Large intestine (tissue), 3 donors: ENCODE data around the gene WDR13. TPM values are rescaled to one million over a fixed set of nuclear protein-coding genes. Genes with fewer than 3 reads are reported as not detected.
A peak's percentile ranks its signal among the peaks of the same experiment; 100 is the strongest.

Source experiments
- DNase-seq, 2 donors: peaks; one replicate each; pipeline versions ENCODE4 v3.0.0 to v3.0.0-alpha.2; 2013
- H3K27ac ChIP-seq: one replicate; pipeline ENCODE4 v1.5.1; 2013; ENCODE audit warnings: low read length
- H3K27me3 ChIP-seq: 2 replicates; pipeline ENCODE4 v1.6.1; 2013; ENCODE audit warnings: low read length; ENCODE audit not compliant: control insufficient read depth, insufficient read depth
- H3K36me3 ChIP-seq: 2 replicates; pipeline ENCODE4 v1.6.1; 2013; ENCODE audit warnings: low read length; ENCODE audit not compliant: control insufficient read depth, insufficient read depth
- H3K4me1 ChIP-seq: one replicate; pipeline ENCODE4 v1.6.1; 2013; ENCODE audit warnings: low read length; ENCODE audit not compliant: control insufficient read depth, insufficient read depth
- H3K4me3 ChIP-seq: one replicate; pipeline ENCODE4 v1.5.1; 2013; ENCODE audit warnings: low read length
- H3K9me3 ChIP-seq: one replicate; pipeline ENCODE4 v1.6.1; 2013; ENCODE audit warnings: mild to moderate bottlenecking, low read depth, low read length, moderate library complexity; ENCODE audit not compliant: control insufficient read depth
- whole genome bisulfite sequencing: methylation state at CpG from one replicate; pipeline ENCODE4 v1.1.5; 2013; ENCODE audit warnings: low lambda C conversion rate; ENCODE audit not compliant: insufficient coverage; 5-methylcytosine and 5-hydroxymethylcytosine counted together
- polyA plus RNA-seq: library from polyadenylated mRNA; unstranded; fragments of 120-200 nt; gene quantifications from one replicate; pipeline ENCODE4 v1.2.1, GENCODE V29; 2013

The WDR13 gene
- polyA plus RNA-seq, 1 donor, result 107 TPM

DNA sequence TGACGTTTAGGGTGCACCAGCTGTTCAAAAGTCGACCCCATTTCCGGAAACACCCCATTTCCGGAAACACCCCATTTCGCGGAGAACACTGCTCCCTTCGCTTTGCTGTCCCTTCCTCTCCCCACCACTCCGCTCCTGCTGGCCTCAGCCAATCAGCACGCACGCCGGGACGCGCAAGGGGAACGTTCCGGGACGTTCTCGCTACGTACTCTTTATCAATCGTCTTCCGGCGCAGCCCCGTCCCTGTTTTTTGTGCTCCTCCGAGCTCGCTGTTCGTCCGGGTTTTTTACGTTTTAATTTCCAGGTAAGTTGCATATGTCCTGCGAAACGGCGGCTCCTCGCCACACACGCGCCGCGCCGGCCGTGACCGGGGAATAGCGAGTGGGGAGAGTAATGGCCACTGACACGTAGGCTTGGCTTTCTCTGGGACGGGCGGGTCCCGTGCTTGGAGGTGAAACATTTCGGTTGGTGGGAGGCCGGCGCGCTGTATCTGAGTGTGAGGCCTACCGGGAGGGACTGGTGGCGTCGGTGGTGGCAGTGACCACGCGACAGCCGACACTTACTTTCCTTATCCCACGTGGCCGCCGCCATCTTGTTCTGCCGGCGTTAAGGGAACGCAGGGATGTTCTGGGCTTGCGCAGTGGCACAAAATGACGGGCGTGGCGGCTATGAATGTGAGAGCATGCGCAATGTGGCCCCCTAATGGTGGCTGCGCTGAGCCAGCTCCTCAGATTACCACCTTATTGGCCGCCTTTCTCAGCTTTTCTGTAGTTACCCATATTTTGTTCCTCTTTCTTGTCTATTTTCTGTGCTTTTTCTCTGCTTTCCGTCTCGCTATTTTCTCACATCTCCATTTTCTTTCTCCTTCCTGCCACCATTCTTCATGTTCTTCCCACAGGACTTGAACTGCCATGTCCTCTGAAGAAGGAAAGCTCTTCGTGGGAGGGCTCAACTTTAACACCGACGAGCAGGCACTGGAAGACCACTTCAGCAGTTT, 22.7 kb upstream of the WDR13 start, which contains the start of gene RBM3:
RBM3 (plus strand) TSS at position 215 of the 997 bp plus-strand sequence; CDS start at position 912, 697 bp downstream.
- Histone ChIP-seq H3K27ac (peak within 1 kb of the TSS; percentile 99), H3K9me3 (no peaks in the 10 kb centered on the region), H3K27me3 (no peaks in the 10 kb centered on the region), H3K4me3 (peak within 1 kb of the TSS; percentile 92), H3K36me3 (peaks cover 26% of the 10 kb centered on the region), H3K4me1 (peaks cover 13% of the 10 kb centered on the region)
- DNase-seq, result peak; percentile 93 to 94
- no CpG with 5 or more reads among the region's 71 CpGs for WGBS

DNA sequence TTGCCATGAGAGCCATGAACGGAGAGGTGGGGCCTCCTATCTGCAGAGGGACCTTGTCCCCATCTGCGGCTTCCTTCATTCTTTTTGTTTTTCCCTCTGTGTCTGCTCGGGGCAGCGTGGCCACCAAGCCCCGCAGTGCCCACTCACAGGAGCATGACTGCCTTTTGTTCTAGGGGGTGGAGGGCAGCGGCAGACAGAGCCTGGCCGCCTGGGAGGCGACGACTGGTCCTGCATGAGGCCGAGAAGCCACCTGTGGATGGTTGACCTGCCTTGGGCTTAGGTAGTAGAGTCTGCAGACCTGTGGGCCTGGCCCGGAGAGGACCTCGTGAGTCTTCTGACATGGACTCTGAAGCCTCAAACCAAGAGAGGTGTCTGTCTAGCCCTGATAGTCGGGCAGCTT, 21.6 kb upstream of the WDR13 start:
- Histone ChIP-seq H3K36me3 (peaks cover 26% of the 10 kb centered on the region), H3K4me1 (peaks cover 13% of the 10 kb centered on the region)

DNA sequence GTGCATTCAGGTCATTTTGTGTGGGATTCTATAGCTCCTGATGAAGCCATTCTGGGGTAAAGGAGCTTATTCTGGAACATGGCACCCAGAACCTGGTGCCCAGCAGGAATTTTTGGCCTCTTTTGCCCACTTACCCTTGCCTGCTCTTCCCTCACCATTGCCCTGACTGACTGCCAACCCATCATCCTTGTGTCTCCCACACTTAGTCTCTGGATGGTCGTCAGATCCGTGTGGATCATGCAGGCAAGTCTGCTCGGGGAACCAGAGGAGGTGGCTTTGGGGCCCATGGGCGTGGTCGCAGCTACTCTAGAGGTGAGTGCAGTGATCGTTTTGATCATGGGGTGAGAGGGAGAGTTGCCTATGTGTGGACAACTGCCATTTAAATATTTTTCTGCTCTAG, 21.2 kb upstream of the WDR13 start:
- H3K36me3 ChIP-seq, result peaks cover 26% of the 10 kb centered on the region
- no peak overlapping the region for H3K27ac ChIP-seq
- DNase-seq, result no peak
- H3K9me3 ChIP-seq, result no peaks in the 10 kb centered on the region
- H3K4me1 ChIP-seq, result peaks cover 13% of the 10 kb centered on the region
- H3K27me3 ChIP-seq, result no peaks in the 10 kb centered on the region
- WGBS, result no CpG with 5 or more reads among the region's 6 CpGs
- peak overlapping the region; percentile 92 for H3K4me3 ChIP-seq

More for the DNA sequence above, 21.6 kb upstream of the WDR13 start:
- peak overlapping the region; percentile 92 for H3K4me3 ChIP-seq
- H3K9me3 ChIP-seq, result no peaks in the 10 kb centered on the region
- H3K27me3 ChIP-seq, result no peaks in the 10 kb centered on the region
- WGBS, result no CpG with 5 or more reads among the region's 13 CpGs
- H3K27ac ChIP-seq, result peak overlapping the region; percentile 99
- no peak for DNase-seq

DNA sequence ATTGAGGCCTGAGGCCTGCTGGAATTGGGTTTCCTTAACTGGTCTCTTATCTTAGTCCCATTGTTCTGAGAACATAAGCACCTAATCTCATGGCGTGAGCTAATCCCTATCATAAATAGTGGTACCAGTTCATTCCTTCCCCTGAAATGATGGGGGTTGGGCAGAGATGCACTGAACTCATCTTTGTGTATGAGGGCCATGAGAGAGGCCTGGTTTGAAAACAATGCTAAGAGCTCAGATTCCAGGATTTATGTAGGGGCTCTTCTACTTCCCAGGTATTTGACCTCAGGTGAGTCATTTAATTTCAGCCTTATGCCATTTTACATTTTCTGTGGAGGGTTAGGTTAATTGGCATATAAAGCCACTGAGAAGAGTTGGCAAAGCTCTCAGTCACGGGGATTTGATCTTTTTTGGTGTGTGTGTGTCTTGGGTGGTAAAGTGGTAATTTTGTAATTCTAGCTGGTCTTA, 18.6 kb upstream of the WDR13 start:
- H3K36me3 ChIP-seq, result peaks cover 26% of the 10 kb centered on the region
- WGBS, result no CpG with 5 or more reads among the region's 2 CpGs
- DNase-seq, result no peak
- no peak overlapping the region for H3K27ac ChIP-seq
- no peak overlapping the region for H3K4me3 ChIP-seq
- no peaks in the 10 kb centered on the region for H3K9me3 ChIP-seq
- no peaks in the 10 kb centered on the region for H3K27me3 ChIP-seq
- H3K4me1 ChIP-seq, result peaks cover 13% of the 10 kb centered on the region

DNA sequence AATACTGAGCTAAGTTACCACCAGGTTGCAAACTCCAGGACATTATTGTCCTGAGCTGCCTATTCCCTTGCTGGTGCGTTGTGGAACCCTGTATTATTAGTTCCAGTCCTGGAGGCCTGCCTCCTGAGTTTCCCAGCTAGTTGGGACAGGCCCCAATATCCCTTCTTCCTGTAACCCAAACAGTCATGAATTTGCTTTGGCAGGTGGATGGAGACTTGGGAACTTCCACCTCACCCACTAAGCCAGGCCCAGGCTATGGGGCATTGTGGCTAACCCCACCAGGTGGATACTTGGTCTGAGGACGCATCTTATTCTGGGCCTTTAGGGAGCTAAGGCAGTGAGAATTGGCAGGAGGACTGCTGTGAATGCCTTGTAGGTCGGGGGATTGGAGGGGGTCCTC, 18.0 kb upstream of the WDR13 start:
- H3K27me3 ChIP-seq, result no peaks in the 10 kb centered on the region
- H3K27ac ChIP-seq, result no peak overlapping the region
- no peak for DNase-seq
- peaks cover 13% of the 10 kb centered on the region for H3K4me1 ChIP-seq
- no peak overlapping the region for H3K4me3 ChIP-seq
- peaks cover 26% of the 10 kb centered on the region for H3K36me3 ChIP-seq
- H3K9me3 ChIP-seq, result no peaks in the 10 kb centered on the region
- no CpG with 5 or more reads among the region's 3 CpGs for WGBS

DNA sequence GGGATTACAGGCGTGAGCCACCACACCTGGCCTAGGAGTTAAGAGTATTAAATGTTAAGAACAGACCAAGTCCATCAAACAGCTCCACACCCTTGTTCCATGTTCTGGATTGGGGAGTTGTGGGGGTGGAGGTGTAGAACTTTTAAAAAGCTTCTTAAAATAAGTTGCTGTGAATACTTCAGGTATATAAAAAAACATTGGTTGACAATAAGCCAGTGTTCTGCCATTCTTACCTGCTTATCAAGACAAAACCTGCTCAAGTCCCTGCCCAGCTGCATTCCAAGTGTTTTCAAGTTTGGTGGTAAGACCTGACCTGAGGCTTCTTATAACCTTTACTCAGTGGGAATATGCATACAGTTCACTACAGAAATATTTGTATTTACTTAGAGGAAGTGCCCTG, 16.6 kb upstream of the WDR13 start:
- Histone ChIP-seq H3K9me3 (no peaks in the 10 kb centered on the region), H3K4me1 (peaks cover 9% of the 10 kb centered on the region), H3K27ac (no peak overlapping the region), H3K4me3 (no peak overlapping the region), H3K36me3 (peaks cover 19% of the 10 kb centered on the region), H3K27me3 (no peaks in the 10 kb centered on the region)
- no CpG with 5 or more reads among the region's 1 CpG for WGBS
- DNase-seq, result no peak

DNA sequence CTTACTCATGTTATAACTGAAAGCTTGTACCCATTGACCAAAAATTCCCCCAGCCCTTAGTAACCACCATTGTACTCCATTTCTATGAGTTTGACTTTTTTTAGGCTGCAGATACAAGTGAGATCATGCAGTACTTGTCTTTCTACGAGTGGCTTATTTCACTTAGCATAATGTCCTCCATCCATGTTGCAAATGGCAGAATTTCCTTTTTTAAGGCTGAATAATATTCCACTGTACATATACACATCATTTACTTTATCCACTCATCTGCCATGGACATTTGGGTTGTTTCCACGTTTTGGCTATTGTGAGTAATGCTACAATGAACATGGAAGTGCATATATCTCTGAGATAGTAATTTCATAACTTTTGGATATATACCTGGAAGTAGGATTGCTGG, 12.6 kb upstream of the WDR13 start:
- Histone ChIP-seq H3K9me3 (no peaks in the 10 kb centered on the region), H3K27me3 (no peaks in the 10 kb centered on the region), H3K4me3 (no peak overlapping the region), H3K4me1 (no peaks in the 10 kb centered on the region), H3K27ac (no peak overlapping the region), H3K36me3 (no peaks in the 10 kb centered on the region)
- WGBS, result no CpG with 5 or more reads among the region's 2 CpGs
- no peak for DNase-seq

DNA sequence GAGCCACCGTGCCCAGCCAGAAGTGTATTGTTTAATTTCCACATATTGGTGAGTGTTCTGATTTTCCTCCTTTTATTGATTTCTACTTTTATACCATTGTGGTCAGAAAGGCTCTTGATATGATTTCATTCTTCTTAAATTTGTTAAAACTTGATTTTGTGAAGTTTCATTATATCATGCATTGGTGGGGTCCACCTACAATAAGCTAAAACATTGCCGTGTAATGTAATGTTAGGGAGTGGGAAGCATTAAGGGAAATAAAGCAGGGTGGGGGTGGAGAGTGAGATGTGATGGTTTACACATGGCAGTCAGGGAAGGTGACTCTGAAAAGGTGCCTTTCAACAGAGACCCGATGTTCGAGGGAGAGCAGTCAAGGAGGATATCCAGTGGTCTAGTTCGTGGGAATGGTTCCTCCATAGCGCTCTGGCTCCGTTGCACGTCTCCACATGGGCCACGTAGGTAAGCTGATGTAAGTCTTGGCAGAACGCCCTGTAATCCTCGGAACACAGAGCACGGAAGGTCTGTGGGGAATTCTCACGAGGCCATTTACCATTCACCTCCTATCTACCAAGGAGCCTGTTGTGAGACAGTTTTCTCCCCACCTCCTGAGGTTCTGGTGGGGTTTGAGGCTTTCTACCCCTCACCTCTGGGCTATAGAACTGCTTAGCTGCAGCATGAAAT, 7.7 kb upstream of the WDR13 start:
- no peaks in the 10 kb centered on the region for H3K36me3 ChIP-seq
- DNase-seq, result no peak
- H3K4me3 ChIP-seq, result no peak overlapping the region
- no peak overlapping the region for H3K27ac ChIP-seq
- H3K4me1 ChIP-seq, result no peaks in the 10 kb centered on the region
- H3K9me3 ChIP-seq, result no peaks in the 10 kb centered on the region
- no CpG with 5 or more reads among the region's 13 CpGs for WGBS
- H3K27me3 ChIP-seq, result no peaks in the 10 kb centered on the region

DNA sequence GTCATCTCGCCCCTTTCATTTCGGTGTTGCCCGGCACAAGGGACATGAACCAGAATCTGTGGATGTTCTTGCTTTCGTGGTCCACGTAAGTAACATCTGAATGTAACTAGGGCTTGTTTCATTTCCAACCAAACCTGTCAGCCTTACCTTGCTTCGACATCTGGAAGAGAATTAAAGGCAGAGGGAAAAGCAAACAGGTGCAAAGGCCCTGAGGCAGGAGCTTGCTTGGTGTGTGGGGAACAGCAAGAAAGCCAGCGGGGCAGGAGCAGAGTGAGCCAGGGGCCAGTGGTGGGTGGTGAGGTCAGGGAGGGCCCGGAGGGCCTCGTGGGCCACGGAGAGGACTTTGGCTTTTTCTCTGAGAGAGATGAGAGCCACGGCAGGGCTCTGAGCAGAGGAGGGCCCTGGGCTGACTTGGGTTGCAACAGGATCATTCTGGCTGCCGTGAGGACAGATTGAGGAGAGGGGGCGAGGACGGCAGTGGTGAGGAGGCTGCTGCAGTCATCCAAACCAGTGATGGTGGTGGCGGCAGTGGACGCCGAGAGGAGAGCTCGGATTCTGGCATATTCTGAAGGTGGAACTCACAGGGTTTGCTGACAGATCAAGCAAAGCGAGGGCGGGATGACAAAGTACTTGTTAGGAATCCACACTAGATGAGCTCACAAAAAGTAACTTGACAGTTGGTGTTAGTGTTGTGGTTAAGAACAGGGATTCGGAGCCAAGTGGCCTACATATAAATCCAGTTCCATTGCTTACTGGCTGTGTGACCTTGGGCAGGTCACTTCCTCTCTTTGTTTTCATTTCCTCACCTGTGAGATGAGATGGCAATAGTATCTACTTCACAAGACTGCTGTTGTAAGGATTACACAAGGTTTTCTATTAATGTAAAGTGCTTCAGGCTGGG, 6.8 kb upstream of the WDR13 start:
- no peak for DNase-seq
- Histone ChIP-seq H3K4me3 (no peak overlapping the region), H3K36me3 (no peaks in the 10 kb centered on the region), H3K27ac (no peak overlapping the region), H3K4me1 (no peaks in the 10 kb centered on the region), H3K27me3 (no peaks in the 10 kb centered on the region), H3K9me3 (no peaks in the 10 kb centered on the region)
- WGBS, result no CpG with 5 or more reads among the region's 21 CpGs
